ENCODE results near the gene ATXN2L.
"Not testable (repeated sequence)": the region's sequence is repeated elsewhere in the genome, so short reads cannot be mapped to it uniquely, and the experiment has no call there.

ATXN2L gene, protein sequence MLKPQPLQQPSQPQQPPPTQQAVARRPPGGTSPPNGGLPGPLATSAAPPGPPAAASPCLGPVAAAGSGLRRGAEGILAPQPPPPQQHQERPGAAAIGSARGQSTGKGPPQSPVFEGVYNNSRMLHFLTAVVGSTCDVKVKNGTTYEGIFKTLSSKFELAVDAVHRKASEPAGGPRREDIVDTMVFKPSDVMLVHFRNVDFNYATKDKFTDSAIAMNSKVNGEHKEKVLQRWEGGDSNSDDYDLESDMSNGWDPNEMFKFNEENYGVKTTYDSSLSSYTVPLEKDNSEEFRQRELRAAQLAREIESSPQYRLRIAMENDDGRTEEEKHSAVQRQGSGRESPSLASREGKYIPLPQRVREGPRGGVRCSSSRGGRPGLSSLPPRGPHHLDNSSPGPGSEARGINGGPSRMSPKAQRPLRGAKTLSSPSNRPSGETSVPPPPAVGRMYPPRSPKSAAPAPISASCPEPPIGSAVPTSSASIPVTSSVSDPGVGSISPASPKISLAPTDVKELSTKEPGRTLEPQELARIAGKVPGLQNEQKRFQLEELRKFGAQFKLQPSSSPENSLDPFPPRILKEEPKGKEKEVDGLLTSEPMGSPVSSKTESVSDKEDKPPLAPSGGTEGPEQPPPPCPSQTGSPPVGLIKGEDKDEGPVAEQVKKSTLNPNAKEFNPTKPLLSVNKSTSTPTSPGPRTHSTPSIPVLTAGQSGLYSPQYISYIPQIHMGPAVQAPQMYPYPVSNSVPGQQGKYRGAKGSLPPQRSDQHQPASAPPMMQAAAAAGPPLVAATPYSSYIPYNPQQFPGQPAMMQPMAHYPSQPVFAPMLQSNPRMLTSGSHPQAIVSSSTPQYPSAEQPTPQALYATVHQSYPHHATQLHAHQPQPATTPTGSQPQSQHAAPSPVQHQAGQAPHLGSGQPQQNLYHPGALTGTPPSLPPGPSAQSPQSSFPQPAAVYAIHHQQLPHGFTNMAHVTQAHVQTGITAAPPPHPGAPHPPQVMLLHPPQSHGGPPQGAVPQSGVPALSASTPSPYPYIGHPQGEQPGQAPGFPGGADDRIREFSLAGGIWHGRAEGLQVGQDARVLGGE

GRCh38 chr16:28822520-28823290 lies at the start of gene ATXN2L:
ATXN2L (plus strand) TSS chr16:28822999; CDS start chr16:28823260, 261 bp downstream.
- DNase-seq (ENCODE audit: low read depth in 2 of 2), result peak; percentile 89 to 90

DNA sequence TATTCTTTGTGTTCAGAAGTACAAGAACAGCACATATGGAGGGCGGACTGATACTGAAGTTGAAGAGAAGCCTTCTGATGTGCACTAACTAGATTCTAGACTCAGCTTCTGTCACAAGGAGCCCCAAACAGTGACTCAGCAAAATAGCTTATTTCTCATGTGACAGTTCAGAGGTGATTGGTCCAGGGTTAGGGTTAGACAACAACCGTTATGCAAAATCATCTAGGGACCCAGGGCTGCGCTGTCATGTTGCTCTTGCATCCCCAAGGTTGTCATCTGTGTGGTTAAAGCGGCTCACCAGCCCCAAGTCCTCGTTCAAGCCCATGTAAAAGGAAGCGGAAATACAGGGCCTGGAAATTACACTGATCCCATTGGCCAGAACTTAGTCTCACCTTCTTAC lies 41.1 kb upstream of the ATXN2L start:
- DNase-seq (ENCODE audit: low read depth in 2 of 2), result not testable (repeated sequence)

- not testable (repeated sequence) for DNase-seq (ENCODE audit: low read depth in 2 of 2)
These were observed 40.4 kb upstream of the ATXN2L start for GRCh38 chr16:28782357-28782756.

- peak; percentile 20 to 25 for DNase-seq (ENCODE audit: low read depth in 2 of 2)
These were observed 20.4 kb upstream of the ATXN2L start for GRCh38 chr16:28802235-28803019.

DNA sequence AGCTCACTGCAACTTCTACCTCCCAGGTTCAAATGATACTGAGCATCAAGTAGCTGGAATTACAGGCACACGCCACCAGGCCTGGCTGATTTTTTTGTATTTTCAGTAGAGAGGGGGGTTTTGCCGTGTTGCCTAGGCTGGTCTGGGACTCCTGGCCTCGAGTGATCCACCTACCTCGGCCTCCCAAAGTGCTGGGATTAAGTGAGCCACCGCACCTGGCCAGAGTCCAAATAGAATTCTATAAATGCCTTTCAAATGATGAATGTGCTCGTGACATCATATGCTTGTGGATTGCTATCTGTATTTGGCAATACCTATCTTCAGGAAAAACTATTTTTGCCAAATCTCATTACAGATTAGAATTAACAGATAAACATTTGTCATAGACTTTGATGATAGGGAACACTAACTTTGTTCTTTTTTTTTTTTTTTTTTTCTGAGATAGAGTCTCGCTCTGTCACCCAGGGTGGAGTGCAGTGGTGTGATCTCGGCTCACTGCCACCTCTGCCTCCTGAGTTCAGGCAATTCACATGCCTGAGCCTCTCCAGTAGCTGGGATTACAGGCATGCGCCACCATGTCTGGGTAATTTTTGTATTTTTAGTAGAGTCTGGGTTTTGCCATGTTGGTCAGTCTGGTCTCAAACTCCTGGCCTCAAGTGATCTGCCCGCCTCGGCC lies 15.2 kb upstream of the ATXN2L start:
- DNase-seq (ENCODE audit: low read depth in 2 of 2), result not testable (repeated sequence)

DNA sequence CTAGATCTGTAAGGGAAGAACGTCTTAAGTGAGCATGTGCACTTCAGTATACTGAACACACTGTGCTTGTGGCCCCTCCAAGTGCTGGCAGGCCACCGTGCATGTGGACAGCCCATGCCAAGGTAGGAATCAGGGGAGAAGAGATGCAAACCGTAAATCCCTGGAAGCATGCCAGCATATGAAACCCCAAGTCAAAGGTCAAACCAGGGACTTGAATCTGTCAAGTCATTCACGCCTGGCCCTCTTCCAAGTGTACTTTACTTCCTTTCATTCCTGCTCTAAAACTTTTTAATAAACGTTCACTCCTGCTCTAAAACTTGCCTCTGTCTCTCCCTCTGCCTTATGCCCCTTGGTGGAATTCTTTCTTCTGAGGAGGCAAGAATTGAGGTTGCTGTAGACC lies 2.8 kb upstream of the ATXN2L start:
- DNase-seq (ENCODE audit: low read depth in 2 of 2), result no peak

DNA sequence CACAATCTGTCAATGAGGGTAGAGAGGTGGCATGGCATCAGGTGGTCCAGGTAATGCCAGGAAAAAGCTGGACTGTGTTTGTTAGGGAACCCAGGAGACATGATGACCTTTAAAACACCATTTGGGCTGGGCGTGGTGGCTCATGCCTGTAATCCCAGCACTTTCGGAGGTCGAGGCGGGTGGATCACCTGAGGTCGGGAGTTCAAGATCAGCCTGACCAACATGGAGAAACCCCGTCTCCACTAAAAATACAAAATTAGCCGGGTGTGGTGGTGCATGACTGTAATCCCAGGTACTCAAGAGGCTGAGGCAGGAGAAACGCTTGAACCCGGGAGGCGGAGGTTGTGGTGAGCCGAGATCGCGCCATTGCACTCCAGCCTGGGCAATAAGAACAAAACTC lies 2.3 kb upstream of the ATXN2L start:
- DNase-seq (ENCODE audit: low read depth in 2 of 2), result not testable (repeated sequence)

DNA sequence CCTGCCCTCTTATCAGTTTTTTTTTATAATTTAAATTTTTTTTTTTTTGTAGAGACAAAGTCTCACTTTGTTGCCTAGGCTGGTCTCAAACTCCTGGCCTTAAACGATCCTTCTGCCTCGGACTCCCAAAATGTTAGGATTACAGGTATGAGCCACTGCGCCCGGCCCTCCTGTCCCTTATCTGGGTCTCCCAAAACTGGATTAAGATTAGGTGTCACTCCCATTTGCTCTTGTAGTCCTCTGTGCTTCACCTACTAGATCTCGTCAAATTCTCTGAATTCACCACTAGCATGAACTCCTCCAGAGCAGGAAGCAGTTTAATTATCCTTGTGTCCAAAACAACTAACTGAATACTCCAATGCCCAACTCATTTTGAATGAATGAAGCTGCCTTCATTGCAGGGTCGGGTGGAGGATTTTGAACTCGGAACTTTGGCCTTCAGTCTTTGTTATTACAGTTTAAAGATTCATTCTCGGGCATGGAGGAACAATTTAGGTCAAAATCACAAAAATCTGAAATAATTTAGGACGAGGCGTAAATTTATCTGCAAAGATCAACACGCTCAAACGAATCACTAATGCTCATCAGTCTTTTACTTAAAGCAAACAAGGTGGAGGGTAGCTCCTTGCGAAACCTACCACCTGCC lies 802 bp upstream of the ATXN2L start:
- DNase-seq (ENCODE audit: low read depth in 2 of 2), result no peak

- no peak for DNase-seq (ENCODE audit: low read depth in 2 of 2)
These were observed 583 bp downstream of the ATXN2L start for GRCh38 chr16:28823291-28823872.

GRCh38 chr16:28823873-28824716 lies 1.3 kb downstream of the ATXN2L start:
- peak; percentile 95 to 96 for DNase-seq (ENCODE audit: low read depth in 2 of 2)

DNA sequence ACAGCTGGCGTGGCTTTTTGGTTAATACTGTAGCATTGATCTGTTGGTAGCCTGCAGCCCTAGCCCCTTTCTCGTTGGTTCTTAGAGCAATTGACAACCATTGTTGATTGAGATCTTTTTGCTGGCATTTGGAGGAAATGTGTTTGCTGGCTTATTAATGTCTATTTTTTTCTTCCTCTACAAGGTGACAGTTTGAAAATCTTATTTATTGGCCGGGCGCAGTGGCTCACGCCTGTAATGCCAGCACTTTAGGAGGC lies 1.8 kb downstream of the ATXN2L start:
- DNase-seq (ENCODE audit: low read depth in 2 of 2), result no peak

DNA sequence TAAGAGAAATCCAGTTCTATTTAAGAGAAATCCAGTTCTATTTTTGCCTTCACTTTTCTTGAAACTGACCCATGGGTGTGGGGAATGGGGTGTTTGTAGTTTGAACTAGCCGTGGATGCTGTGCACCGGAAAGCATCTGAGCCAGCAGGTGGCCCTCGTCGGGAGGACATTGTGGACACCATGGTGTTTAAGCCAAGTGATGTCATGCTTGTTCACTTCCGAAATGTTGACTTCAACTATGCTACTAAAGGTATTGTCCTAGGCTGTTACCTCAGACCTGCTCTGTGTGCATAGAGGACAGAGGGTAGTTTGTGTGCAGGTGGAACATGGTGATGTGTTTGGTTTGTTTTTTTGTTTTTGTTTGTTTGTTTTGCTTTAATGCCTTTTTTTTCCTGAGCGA lies 3.3 kb downstream of the ATXN2L start:
- no peak for DNase-seq (ENCODE audit: low read depth in 2 of 2)

DNA sequence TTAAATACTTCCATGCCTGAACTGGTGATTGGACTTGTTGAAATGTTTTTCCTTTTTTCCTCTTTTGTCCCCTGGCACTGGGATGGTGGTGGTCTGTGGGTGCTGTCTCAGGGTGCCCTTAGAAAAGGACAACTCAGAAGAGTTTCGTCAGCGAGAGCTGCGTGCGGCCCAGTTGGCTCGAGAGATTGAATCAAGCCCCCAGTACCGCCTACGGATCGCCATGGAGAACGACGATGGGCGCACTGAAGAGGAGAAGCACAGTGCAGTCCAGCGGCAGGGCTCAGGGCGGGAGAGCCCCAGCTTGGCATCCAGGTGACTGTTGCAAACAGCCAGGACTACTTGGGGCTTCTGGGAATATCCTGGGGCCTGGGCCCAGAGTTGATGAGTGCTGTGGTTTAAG lies 6.9 kb downstream of the ATXN2L start:
- DNase-seq (ENCODE audit: low read depth in 2 of 2), result no peak

DNA sequence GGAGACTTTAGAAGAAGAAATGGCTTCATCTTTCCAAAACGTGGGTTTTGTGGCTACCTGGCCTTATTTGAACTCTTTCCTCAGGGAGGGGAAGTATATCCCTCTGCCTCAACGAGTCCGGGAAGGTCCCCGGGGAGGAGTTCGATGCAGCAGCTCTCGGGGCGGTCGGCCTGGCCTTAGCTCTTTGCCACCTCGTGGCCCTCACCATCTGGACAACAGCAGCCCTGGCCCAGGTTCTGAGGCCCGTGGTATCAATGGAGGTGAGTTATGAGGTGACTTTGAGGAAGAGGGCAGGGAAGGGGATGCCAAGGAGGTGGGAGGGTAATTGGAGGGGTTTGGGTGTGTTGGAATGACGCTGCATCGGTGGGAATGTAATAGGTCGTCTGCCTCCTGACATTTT lies 7.7 kb downstream of the ATXN2L start:
- DNase-seq (ENCODE audit: low read depth in 2 of 2), result no peak

GRCh38 chr16:28834349-28834748 lies 11.6 kb downstream of the ATXN2L start:
- no peak for DNase-seq (ENCODE audit: low read depth in 2 of 2)

DNA sequence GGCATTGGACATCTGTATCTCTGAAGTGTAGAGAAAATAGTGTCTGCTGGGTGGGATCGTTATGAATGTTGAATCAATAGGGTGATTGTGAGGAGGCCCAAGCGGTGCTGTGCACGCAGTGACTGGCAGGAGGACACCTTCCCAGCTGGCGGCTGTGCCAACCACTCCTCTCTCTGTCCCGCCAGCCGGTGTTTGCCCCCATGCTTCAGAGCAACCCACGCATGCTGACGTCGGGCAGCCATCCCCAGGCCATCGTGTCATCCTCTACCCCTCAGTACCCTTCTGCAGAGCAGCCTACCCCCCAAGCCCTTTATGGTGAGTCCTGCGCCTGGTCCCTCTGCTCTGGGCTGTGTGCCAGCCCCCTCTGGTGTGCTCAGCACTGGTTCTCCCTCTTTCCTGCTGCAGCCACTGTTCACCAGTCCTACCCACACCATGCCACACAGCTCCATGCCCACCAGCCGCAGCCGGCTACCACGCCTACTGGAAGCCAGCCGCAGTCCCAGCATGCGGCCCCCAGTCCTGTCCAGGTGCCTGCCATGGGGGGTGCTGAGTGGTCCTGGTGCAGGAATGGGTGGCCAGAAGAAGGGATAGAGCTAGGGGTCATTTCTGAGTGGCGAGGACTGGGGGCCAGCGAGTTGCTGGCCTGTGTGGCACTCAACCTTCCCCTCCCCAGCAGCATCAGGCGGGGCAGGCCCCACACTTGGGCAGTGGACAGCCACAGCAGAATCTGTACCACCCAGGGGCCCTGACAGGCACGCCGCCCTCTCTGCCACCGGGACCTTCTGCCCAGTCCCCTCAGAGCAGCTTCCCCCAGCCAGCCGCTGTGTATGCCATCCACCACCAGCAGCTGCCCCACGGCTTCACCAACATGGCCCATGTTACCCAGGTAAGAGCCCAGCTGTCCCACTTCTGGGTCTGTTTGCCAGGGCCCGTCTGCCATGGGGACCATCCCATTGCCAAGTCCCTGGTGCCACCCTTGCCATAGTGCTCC lies 12.4 kb downstream of the ATXN2L start:
- DNase-seq (ENCODE audit: low read depth in 2 of 2), result no peak
